KMS-11 (cell line): Measurements from ENCODE around the gene ZSCAN25.

Experiments used
- H2AFZ ChIP-seq: fragments of 200-600 bp; sonication (generic); 2 replicates; pipeline ENCODE4 v1.6.1; 2016; ENCODE audit warnings: antibody characterized with exemption, mixed run types, low read depth
- H3K27ac ChIP-seq: fragments of 200-600 bp; sonication (generic); 2 replicates; pipeline ENCODE4 v1.6.1; 2016; ENCODE audit warnings: mild to moderate bottlenecking, mixed run types
- H3K27me3 ChIP-seq: fragments of 200-600 bp; sonication (generic); 2 replicates; pipeline ENCODE4 v1.6.1; 2017; ENCODE audit warnings: mild to moderate bottlenecking, low read depth, mixed run types, moderate library complexity; ENCODE audit not compliant: insufficient read depth
- H3K36me3 ChIP-seq: fragments of 200-600 bp; sonication (generic); 2 replicates; pipeline ENCODE4 v1.6.1; 2017; ENCODE audit warnings: mild to moderate bottlenecking, mixed run types; ENCODE audit not compliant: insufficient read depth
- H3K4me1 ChIP-seq: fragments of 200-600 bp; sonication (generic); 2 replicates; pipeline ENCODE4 v1.6.1; 2016; ENCODE audit warnings: mild to moderate bottlenecking, low read depth, mixed run types; ENCODE audit not compliant: poor library complexity, severe bottlenecking
- H3K4me2 ChIP-seq: fragments of 200-600 bp; sonication (generic); 2 replicates; pipeline ENCODE4 v1.7.0; 2016; ENCODE audit warnings: mild to moderate bottlenecking, mixed run types
- H3K4me3 ChIP-seq: fragments of 200-600 bp; sonication (generic); IDR thresholded peaks from 2 replicates; pipeline ENCODE4 v1.6.1; 2017; ENCODE audit warnings: low read depth, low read length, mixed read lengths; ENCODE audit not compliant: insufficient read depth
- H3K79me2 ChIP-seq: fragments of 200-600 bp; sonication (generic); 2 replicates; pipeline ENCODE4 v1.6.1; 2016; ENCODE audit warnings: low read depth, mixed run types; ENCODE audit not compliant: insufficient read depth
- H3K9ac ChIP-seq: fragments of 200-600 bp; sonication (generic); 2 replicates; pipeline ENCODE4 v1.6.1; 2016; ENCODE audit warnings: mild to moderate bottlenecking, mixed run types
- H4K20me1 ChIP-seq: fragments of 200-600 bp; sonication (generic); 2 replicates; pipeline ENCODE4 v1.6.1; 2016; ENCODE audit warnings: mild to moderate bottlenecking, mixed run types; ENCODE audit not compliant: insufficient read depth
- TF ChIP-seq, protein P1 (sequence below): fragments of 200-600 bp; sonication (generic); conservative IDR thresholded peaks from 2 replicates; pipeline ENCODE4 v1.6.1; 2017; ENCODE audit warnings: low read depth, mild to moderate bottlenecking, antibody characterized with exemption, low read length, moderate library complexity, mixed read lengths

Gene ZSCAN25

GRCh38 chr7:99619571-99620130, 2.9 kb downstream of the ZSCAN25 start:
- no peak overlapping the region for H3K4me2 ChIP-seq
- no peak overlapping the region for H3K4me3 ChIP-seq
- no peaks in the 10 kb centered on the region for H3K27me3 ChIP-seq
- H4K20me1 ChIP-seq, result no peaks in the 10 kb centered on the region
- H2AFZ ChIP-seq, result no peak overlapping the region
- H3K9ac ChIP-seq, result no peak overlapping the region
- peaks cover 18% of the 10 kb centered on the region for H3K79me2 ChIP-seq
- H3K27ac ChIP-seq, result no peak overlapping the region
- peaks cover 6% of the 10 kb centered on the region; the same call in 1 of the 2 replicates for H3K36me3 ChIP-seq
- TF ChIP-seq, protein P1, sequence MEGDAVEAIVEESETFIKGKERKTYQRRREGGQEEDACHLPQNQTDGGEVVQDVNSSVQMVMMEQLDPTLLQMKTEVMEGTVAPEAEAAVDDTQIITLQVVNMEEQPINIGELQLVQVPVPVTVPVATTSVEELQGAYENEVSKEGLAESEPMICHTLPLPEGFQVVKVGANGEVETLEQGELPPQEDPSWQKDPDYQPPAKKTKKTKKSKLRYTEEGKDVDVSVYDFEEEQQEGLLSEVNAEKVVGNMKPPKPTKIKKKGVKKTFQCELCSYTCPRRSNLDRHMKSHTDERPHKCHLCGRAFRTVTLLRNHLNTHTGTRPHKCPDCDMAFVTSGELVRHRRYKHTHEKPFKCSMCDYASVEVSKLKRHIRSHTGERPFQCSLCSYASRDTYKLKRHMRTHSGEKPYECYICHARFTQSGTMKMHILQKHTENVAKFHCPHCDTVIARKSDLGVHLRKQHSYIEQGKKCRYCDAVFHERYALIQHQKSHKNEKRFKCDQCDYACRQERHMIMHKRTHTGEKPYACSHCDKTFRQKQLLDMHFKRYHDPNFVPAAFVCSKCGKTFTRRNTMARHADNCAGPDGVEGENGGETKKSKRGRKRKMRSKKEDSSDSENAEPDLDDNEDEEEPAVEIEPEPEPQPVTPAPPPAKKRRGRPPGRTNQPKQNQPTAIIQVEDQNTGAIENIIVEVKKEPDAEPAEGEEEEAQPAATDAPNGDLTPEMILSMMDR, result no peak
- peaks cover 13% of the 10 kb centered on the region for H3K4me1 ChIP-seq

DNA sequence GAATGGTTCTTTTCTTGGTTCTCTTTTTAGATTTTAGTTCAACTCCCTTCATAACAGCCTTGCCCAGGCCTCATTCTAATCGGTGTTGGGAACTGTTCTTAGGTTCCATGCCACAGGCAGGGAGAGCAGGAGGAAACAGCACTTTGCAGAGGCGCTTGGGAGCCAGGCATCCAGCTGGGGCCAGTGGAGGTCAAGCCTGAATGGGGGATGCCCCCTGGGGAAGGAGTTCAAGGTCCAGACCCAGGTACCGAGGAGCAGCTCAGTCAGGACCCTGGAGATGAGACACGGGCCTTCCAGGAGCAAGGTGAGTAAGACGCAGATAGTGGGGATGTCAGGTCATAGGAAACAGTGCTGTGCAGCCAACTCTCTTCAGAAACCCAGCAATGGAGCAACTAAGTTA, 4.5 kb downstream of the ZSCAN25 start:
- H3K4me3 ChIP-seq, result no peak overlapping the region
- H3K36me3 ChIP-seq, result peaks cover 6% of the 10 kb centered on the region; the same call in 1 of the 2 replicates
- peaks cover 8% of the 10 kb centered on the region for H3K4me1 ChIP-seq
- no peaks in the 10 kb centered on the region for H3K27me3 ChIP-seq
- no peak overlapping the region for H3K27ac ChIP-seq
- no peaks in the 10 kb centered on the region for H4K20me1 ChIP-seq
- no peak overlapping the region for H3K9ac ChIP-seq
- TF ChIP-seq, protein P1, result no peak
- H3K79me2 ChIP-seq, result peaks cover 18% of the 10 kb centered on the region
- no peak overlapping the region for H2AFZ ChIP-seq
- no peak overlapping the region for H3K4me2 ChIP-seq

GRCh38 chr7:99622596-99622995, 5.8 kb downstream of the ZSCAN25 start:
- no peak overlapping the region for H2AFZ ChIP-seq
- no peak overlapping the region for H3K9ac ChIP-seq
- no peaks in the 10 kb centered on the region for H3K27me3 ChIP-seq
- TF ChIP-seq, protein P1, result no peak
- peaks cover 12% of the 10 kb centered on the region for H3K79me2 ChIP-seq
- H3K36me3 ChIP-seq, result peaks cover 6% of the 10 kb centered on the region; the same call in 1 of the 2 replicates
- H3K4me2 ChIP-seq, result no peak overlapping the region
- H3K27ac ChIP-seq, result no peak overlapping the region
- H3K4me3 ChIP-seq, result no peak overlapping the region
- peaks cover 4% of the 10 kb centered on the region for H3K4me1 ChIP-seq
- no peaks in the 10 kb centered on the region for H4K20me1 ChIP-seq

GRCh38 chr7:99623091-99623693, 6.4 kb downstream of the ZSCAN25 start:
- TF ChIP-seq, protein P1, result no peak
- no peak overlapping the region for H3K4me2 ChIP-seq

More at GRCh38 chr7:99623091-99623693, 6.4 kb downstream of the ZSCAN25 start:
- H3K4me3 ChIP-seq, result no peak overlapping the region
- no peaks in the 10 kb centered on the region for H3K27me3 ChIP-seq
- H2AFZ ChIP-seq, result no peak overlapping the region
- H4K20me1 ChIP-seq, result no peaks in the 10 kb centered on the region
- H3K4me1 ChIP-seq, result no peaks in the 10 kb centered on the region
- H3K79me2 ChIP-seq, result peaks cover 6% of the 10 kb centered on the region; the same call in 1 of the 2 replicates
- H3K27ac ChIP-seq, result no peak overlapping the region
- H3K36me3 ChIP-seq, result peaks cover 6% of the 10 kb centered on the region; the same call in 1 of the 2 replicates
- no peak overlapping the region for H3K9ac ChIP-seq
